Heart left ventricle (tissue), 16 donors: ENCODE data around the gene B4GALT5. TPM values are rescaled to one million over a fixed set of nuclear protein-coding genes. Genes with fewer than 3 reads are reported as not detected.
"Not testable (repeated sequence)": the region's sequence is repeated elsewhere in the genome, so short reads cannot be mapped to it uniquely, and the experiment has no call there.

ENCODE experiments used
- ATAC-seq, 4 donors: fragments of 200-7000 bp; cut with Tn5 transposase; one replicate each; pipeline ENCODE4 v1.9.1; 2020 to 2022; ENCODE audit warnings: moderate library complexity in 4 of 4, mild to moderate bottlenecking in 3 of 4, moderate number of reproducible peaks in 1 of 4
- DNase-seq, 5 donors: peaks; one replicate each; pipeline ENCODE4 v3.0.0-alpha.2; 2020
- H3K27ac ChIP-seq, 12 donors: fragments of 200-600 bp; sonication (generic) in 4 of 12; one replicate each; pipeline versions ENCODE4 v1.5.0 to v1.8.0; 2016 to 2022; ENCODE audit warnings: mild to moderate bottlenecking in 2 of 12
- H3K27me3 ChIP-seq, 9 donors: fragments of 200-600 bp; sonication (generic) in 2 of 9; one replicate each; pipeline versions ENCODE4 v1.5.1 to v1.8.0; 2016 to 2022; ENCODE audit warnings: mild to moderate bottlenecking in 3 of 9
- H3K36me3 ChIP-seq, 9 donors: fragments of 200-600 bp; sonication (generic) in 2 of 9; one replicate each; pipeline versions ENCODE4 v1.5.0 to v1.8.0; 2018 to 2022; ENCODE audit warnings: mild to moderate bottlenecking in 2 of 9
- H3K4me1 ChIP-seq, 12 donors: fragments of 200-600 bp; sonication (generic) in 4 of 12; one replicate each; pipeline versions ENCODE4 v1.5.0 to v1.8.0; 2016 to 2022; ENCODE audit warnings: mild to moderate bottlenecking in 3 of 12
- H3K4me3 ChIP-seq, 12 donors: fragments of 200-600 bp; sonication (generic) in 4 of 12; one replicate each; pipeline versions ENCODE4 v1.5.0 to v1.8.0; 2017 to 2022; ENCODE audit warnings: mild to moderate bottlenecking in 9 of 12, moderate library complexity in 4 of 12
- H3K9me3 ChIP-seq, 12 donors: fragments of 200-600 bp; sonication (generic) in 4 of 12; one replicate each; pipeline versions ENCODE4 v1.5.0 to v1.8.0; 2016 to 2022; ENCODE audit warnings: mild to moderate bottlenecking in 1 of 12
- POLR2A ChIP-seq, 2 donors: fragments of 450-650 bp; IDR thresholded peaks; one replicate each; pipeline ENCODE4 v1.6.1; 2017; ENCODE audit warnings: antibody characterized with exemption in 2 of 2, mild to moderate bottlenecking in 2 of 2, moderate library complexity in 2 of 2
- WGBS, 4 donors: extraction: QIAGEN DNeasy Blood & Tissue Kit in 2 of 4; methylation state at CpG; one replicate each; pipeline versions ENCODE4 v1.1.5 to v1.1.7; 2013 to 2018; 5-methylcytosine and 5-hydroxymethylcytosine counted together
- intact Hi-C, 10 donors: fragments of 100-400 bp; cut with DNase I; formaldehyde crosslinking; loops; one replicate each; pipeline versions ENCODE4 v1.11.1 to v1.14.2; 2022
- polyA plus RNA-seq, 2 donors: library from polyadenylated mRNA; stranded (reverse); fragments of 200-250 nt; gene quantifications; one replicate each; pipeline ENCODE4 v1.2.3, GENCODE V29; 2013
- total RNA-seq, 9 donors: library from RNA; depleted of rRNA in 2 of 9; stranded (reverse); fragments of >200 nt in 2 of 9; fragmentation: NEBNext Ultra II Directional in 3 of 9; extraction: Animal tissue kit (Norgen Biotek cat#: 25700) in 3 of 9; gene quantifications; one replicate each; pipeline versions ENCODE4 v1.1.0 to v1.2.4, GENCODE V29; 2016 to 2023
- TF ChIP-seq, protein P1 (sequence below), 12 donors: fragments of 200-600 bp; sonication (generic) in 4 of 12; IDR thresholded peaks; one replicate each; pipeline versions ENCODE4 v1.5.0 to v1.8.0; 2018 to 2022; ENCODE audit warnings: antibody characterized with exemption in 12 of 12, mild to moderate bottlenecking in 5 of 12
- donor health status: ischemic (EF 13 %, LVEDD 7.1; RV severe dilation, severe dysfunction).
- donor health status: healthy with polysubstance abuse.
- donor health status: DM: no; HTN: yes; CAD: no.
- donor health status: DM: no; HTN: no; CAD: no.
- donor health status: ischemic (EF 25% LVEDD 6.9; RV normal size, moderate dysfunction).
- donor health status: ischemic (EF 25% LVEDD 5.7; RV mildly dilated, moderate dysfunction).
- donor health status: healthy.
- donor health status: DM: yes; HTN: yes; CAD: no.
- donor health status: ischemic (EF 35%, LVEDD 5.7; RV mildly dilated, moderate dysfunction).
- donor health status: nonischemic (EF 11% LVEDD 7.7; RV severe dilation, severe dysfunction).
- donor health status: DM: yes; HTN: yes; CAD: no.
- donor health status: PGD.
- donor health status: ischemic (EF 29% LVEDD 5.4; RV normal size, mild dysfunction).
- donor health status: nonischemic (EF 23%, LVEDD 6.1; RV moderate dilation, normal function).

B4GALT5 gene
- total and polyA plus RNA-seq, 11 donors = 7.0 to 60.4 (median 29.3) TPM

DNA sequence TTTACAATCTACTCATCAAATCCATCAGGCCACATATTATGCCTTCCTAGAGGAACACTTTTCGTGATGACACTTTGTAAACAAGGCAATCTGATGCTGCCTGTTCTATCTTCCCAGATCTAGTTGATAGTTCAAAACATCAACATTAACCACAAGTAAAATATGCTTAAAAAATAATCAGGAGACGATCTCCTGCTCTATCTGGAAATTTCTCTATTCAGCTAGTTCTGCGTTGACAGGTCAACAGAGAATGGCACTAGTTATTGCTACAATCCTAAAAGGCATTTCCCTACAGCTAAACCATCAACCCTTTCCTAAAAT, 2.1 kb downstream of the B4GALT5 start:
- Histone ChIP-seq H3K27ac (peak overlapping the region in 6 of 12 donors; percentile 0 to 97 (median 92)), H3K36me3 (no peaks in the 10 kb centered on the region), H3K27me3 (no peaks in the 10 kb centered on the region), H3K4me1 (peaks cover 1 to 69% (median 45%) of the 10 kb centered on the region in 12 donors), H3K4me3 (peak overlapping the region in 8 of 12 donors; percentile 95 to 99 (median 98)), H3K9me3 (no peaks in the 10 kb centered on the region)
- intact Hi-C loops = loop anchor here in 8 of 10 donors (5.0 to 10.0 kb wide), 6 partner anchors 74 to 203 kb away; partner anchors contain the start of genes SLC9A8 (in 5 of the 8) and SPATA2 (in 1 of the 8)
- DNase-seq = no peak
- WGBS, 4 donors = 51 to 72% (median 62%) methylated on average over 3 of the region's 3 CpGs
- no peak for TF ChIP-seq POLR2A (IDR thresholded peaks at IDR 0.05)
- TF ChIP-seq, protein P1, sequence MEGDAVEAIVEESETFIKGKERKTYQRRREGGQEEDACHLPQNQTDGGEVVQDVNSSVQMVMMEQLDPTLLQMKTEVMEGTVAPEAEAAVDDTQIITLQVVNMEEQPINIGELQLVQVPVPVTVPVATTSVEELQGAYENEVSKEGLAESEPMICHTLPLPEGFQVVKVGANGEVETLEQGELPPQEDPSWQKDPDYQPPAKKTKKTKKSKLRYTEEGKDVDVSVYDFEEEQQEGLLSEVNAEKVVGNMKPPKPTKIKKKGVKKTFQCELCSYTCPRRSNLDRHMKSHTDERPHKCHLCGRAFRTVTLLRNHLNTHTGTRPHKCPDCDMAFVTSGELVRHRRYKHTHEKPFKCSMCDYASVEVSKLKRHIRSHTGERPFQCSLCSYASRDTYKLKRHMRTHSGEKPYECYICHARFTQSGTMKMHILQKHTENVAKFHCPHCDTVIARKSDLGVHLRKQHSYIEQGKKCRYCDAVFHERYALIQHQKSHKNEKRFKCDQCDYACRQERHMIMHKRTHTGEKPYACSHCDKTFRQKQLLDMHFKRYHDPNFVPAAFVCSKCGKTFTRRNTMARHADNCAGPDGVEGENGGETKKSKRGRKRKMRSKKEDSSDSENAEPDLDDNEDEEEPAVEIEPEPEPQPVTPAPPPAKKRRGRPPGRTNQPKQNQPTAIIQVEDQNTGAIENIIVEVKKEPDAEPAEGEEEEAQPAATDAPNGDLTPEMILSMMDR (IDR thresholded peaks at IDR 0.05) = no peak
- no peak for ATAC-seq

DNA sequence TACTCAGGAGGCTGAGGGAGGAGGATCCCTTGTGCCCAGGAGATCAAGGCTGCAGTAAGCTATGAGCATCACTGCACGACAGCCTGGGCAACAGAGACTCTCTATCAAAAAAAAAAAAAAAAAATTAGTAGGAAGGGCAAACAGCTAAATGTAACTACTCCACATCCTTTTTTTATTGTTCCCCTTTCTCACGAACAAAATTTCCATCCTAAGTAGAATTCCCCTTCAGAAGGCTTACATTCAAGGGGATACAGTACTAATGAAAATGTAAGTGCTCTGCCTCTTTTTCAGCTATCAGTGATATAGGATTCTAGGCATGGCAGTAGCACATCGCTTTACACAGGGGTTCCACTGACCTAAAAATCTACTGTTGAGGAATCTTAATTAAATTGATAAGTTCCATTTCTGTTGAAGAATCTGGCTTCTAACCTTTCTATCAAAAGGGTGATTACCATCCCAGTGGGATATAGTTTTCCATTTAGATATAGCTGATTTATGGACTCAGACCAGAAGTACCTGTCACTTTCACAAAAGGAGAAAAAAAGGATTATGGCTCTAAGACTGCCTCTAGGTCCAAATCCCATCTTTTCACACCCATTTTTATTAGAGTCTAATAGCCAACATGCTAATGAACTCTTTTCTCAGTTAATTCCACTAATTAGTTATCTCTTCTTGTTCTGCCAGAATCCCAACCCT, 2.6 kb downstream of the B4GALT5 start:
- TF ChIP-seq, protein P1 (IDR thresholded peaks at IDR 0.05) = no peak
- TF ChIP-seq POLR2A (IDR thresholded peaks at IDR 0.05) = no peak
- Histone ChIP-seq H3K36me3 (no peaks in the 10 kb centered on the region), H3K27ac (peak overlapping the region in 5 of 12 donors; percentile 0 to 97 (median 92)), H3K4me1 (peaks cover 6 to 74% (median 50%) of the 10 kb centered on the region in 12 donors), H3K9me3 (no peaks in the 10 kb centered on the region), H3K27me3 (no peaks in the 10 kb centered on the region), H3K4me3 (peak overlapping the region in 3 of 12 donors; percentile 98 to 99 (median 98))
- intact Hi-C loops = loop anchor here in 8 of 10 donors (5.0 to 10.0 kb wide), 6 partner anchors 74 to 204 kb away; partner anchors contain the start of genes SLC9A8 (in 5 of the 8) and SPATA2 (in 1 of the 8)
- 30 to 54% (median 41%) methylated on average over 3 of the region's 3 CpGs for WGBS, 4 donors
- ATAC-seq = no peak
- DNase-seq = no peak

DNA sequence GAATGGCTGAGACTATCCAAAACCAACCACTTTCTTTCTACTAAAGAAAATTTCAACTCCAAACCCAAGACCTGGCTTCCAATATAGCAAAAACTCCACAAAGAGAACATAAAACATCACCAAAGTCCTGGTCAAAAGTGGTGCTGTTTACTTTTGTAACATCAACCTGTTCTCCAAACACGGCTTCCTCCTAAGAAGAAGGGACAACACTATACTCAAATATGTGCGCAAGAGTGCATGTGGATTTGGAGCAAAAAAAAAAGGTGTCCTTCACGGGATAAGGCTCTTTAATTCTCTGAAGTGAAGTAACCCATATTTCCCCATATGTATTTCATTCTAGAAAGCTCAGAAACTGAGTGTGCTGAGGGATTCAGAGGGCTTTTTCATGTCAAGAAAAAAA, 6.6 kb downstream of the B4GALT5 start:
- ATAC-seq (no peak), DNase-seq (no peak)
- no peak for TF ChIP-seq POLR2A (IDR thresholded peaks at IDR 0.05)
- TF ChIP-seq, protein P1 (IDR thresholded peaks at IDR 0.05) = no peak
- no peaks in the 10 kb centered on the region for H3K36me3 ChIP-seq
- 76 to 87% (median 80%) methylated on average over 3 of the region's 3 CpGs for WGBS, 4 donors
- peaks cover 5 to 88% (median 52%) of the 10 kb centered on the region in 12 donors for H3K4me1 ChIP-seq
- H3K27me3 ChIP-seq = no peaks in the 10 kb centered on the region
- intact Hi-C loops = no loop called here
- no peak overlapping the region for H3K4me3 ChIP-seq
- peak overlapping the region in 3 of 12 donors; percentile 33 to 49 (median 44) for H3K27ac ChIP-seq
- H3K9me3 ChIP-seq = no peaks in the 10 kb centered on the region

DNA sequence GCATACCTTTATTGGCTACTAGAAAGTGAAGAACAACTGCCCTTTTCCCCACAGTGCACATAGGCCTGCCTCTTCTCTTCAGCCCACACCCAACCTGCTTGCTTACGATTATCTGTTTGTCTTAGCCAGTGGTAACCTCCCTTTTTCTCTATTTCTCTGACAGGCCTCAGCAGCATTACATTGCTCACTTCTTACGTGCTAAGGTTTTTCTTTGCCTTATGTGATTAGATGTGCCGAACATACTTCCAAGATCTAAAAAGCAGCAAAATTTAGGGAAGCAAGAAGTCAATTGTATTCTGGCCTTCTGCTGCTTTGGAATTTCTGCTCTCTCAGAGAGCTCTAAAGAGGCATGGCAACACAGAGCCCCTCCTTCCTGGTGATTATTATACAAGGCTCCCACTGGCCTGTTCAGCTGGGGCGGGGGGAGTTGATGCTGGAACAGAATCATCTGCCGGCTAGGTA, 7.0 kb downstream of the B4GALT5 start:
- WGBS, 4 donors = 44 to 53% (median 48%) methylated on average over 5 of the region's 5 CpGs
- DNase-seq (no peak), ATAC-seq (peak; percentile 40 to 54 (median 50))
- H3K9me3 ChIP-seq = no peaks in the 10 kb centered on the region
- intact Hi-C loops = no loop called here
- TF ChIP-seq, protein P1 (IDR thresholded peaks at IDR 0.05) = no peak
- no peak for TF ChIP-seq POLR2A (IDR thresholded peaks at IDR 0.05)
- peaks cover 4 to 88% (median 50%) of the 10 kb centered on the region in 12 donors for H3K4me1 ChIP-seq
- H3K4me3 ChIP-seq = no peak overlapping the region
- H3K27me3 ChIP-seq = no peaks in the 10 kb centered on the region
- H3K27ac ChIP-seq = peak overlapping the region in 5 of 12 donors; percentile 17 to 57 (median 44)
- no peaks in the 10 kb centered on the region for H3K36me3 ChIP-seq

DNA sequence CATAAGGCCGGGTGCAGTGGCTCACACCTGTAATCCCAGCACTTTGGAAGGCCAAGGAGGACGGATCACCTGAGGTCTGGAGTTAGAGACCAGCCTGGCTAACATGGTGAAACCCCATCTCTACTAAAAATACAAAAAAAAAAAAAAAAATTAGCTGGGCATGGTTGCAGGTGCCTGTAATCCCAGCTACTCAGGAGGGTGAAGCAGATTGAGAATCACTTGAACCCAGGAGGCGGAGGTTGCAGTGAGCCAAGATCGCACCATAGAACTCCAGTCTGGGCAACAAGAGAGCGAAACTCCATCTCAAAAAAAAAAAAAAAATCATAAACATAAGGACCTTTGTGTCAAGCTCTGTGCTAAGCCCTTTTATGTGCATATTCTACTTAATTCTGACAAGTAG, 7.8 kb downstream of the B4GALT5 start:
- 87 to 94% (median 91%) methylated on average over 5 of the region's 5 CpGs for WGBS, 4 donors
- H3K9me3 ChIP-seq, ATAC-seq, H3K27me3 ChIP-seq, H3K27ac ChIP-seq, H3K36me3 ChIP-seq, intact Hi-C loops, DNase-seq, H3K4me3 ChIP-seq: not testable (repeated sequence)
- H3K4me1 ChIP-seq = peaks cover 0 to 88% (median 50%) of the 10 kb centered on the region in 12 donors
